BLaER1 treated with 17β-estradiol and CSF1 and Interleukin-3, amounts not matched to agents 10 nM and 100 nM (cell line): Measurements from ENCODE around the gene GHRHR.

Source experiments
- H3K27ac ChIP-seq, 11 experiments: shearing (Covaris generic); formaldehyde crosslinking; 2 replicates each; pipeline ENCODE4 v1.8.1; 2022
- H3K27me3 ChIP-seq, 11 experiments: shearing (Covaris generic); formaldehyde crosslinking; 2 replicates each; pipeline ENCODE4 v1.8.1; 2022
- H3K36me3 ChIP-seq, 11 experiments: shearing (Covaris generic); formaldehyde crosslinking; 2 replicates each; pipeline ENCODE4 v1.8.1; 2022
- H3K4me1 ChIP-seq, 10 experiments: shearing (Covaris generic); formaldehyde crosslinking; 2 replicates each; pipeline ENCODE4 v1.8.1; 2022
- H3K4me2 ChIP-seq, 11 experiments: shearing (Covaris generic); formaldehyde crosslinking; 2 replicates each; pipeline ENCODE4 v1.8.1; 2022
- H3K4me3 ChIP-seq, 10 experiments: shearing (Covaris generic); formaldehyde crosslinking; 2 replicates each; pipeline ENCODE4 v1.8.1; 2022
- H3K9ac ChIP-seq, 11 experiments: shearing (Covaris generic); formaldehyde crosslinking; 2 replicates each; pipeline ENCODE4 v1.8.1; 2022
- H3K9me3 ChIP-seq, 11 experiments: shearing (Covaris generic); formaldehyde crosslinking; replicated peaks in 1 of 11; 2 replicates each; pipeline ENCODE4 v1.8.1; 2022
- H4K20me1 ChIP-seq, 11 experiments: shearing (Covaris generic); formaldehyde crosslinking; 2 replicates each; pipeline ENCODE4 v1.8.1; 2022
- Cebpa-rat ChIP-seq, 11 experiments: shearing (Covaris generic); IDR thresholded peaks; 2 replicates each; pipeline ENCODE4 v1.8.1; 2022

GHRHR gene

DNA sequence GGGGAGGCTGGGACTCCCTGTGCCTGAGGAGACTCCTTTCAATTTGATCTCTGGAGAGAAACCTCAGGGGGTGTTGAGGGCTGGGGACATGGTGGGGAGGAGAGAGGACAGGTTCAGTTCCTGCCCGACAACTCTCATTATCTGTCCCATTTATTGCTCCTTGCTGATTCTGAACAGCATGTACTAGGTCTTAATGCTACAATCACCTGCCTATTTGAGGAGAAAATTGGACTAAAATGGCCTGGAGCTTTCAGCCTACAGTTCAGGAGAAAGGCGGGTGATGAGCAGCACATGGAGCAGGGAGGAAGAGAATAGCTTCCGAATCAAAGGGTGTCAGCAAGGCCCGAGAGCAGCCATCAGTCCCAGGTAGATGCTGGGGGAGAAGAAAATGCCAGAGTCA is 58.4 kb downstream of the GHRHR start:
- Histone ChIP-seq H4K20me1 (no peaks in the 10 kb centered on the region; a peak in 1 of 22 replicates), H3K4me1 (peaks cover 5 to 23% (median 16%) of the 10 kb centered on the region in 10 experiments; a peak in 17 of 20 replicates), H3K36me3 (no peaks in the 10 kb centered on the region), H3K27ac (no peak overlapping the region), H3K9me3 (peaks cover 0 to 8% (median 0%) of the 10 kb centered on the region in 11 experiments; a peak in 1 of 22 replicates), H3K9ac (no peak overlapping the region), H3K4me3 (no peak overlapping the region), H3K27me3 (no peaks in the 10 kb centered on the region), H3K4me2 (no peak overlapping the region)
- TF ChIP-seq Cebpa-rat (IDR thresholded peaks at IDR 0.05), result no peak

- Histone ChIP-seq H3K36me3 (no peaks in the 10 kb centered on the region), H3K9ac (no peak overlapping the region), H3K9me3 (peaks cover 0 to 8% (median 0%) of the 10 kb centered on the region in 11 experiments; a peak in 1 of 22 replicates), H3K4me2 (0 out of 22 replicates have a peak overlapping the region, but pooled peaks of 2 of the 11 experiments have one; percentile 7 to 17), H3K4me1 (peaks cover 5 to 24% (median 13%) of the 10 kb centered on the region in 10 experiments; a peak in 17 of 20 replicates), H3K27ac (no peak overlapping the region), H3K4me3 (no peak overlapping the region), H3K27me3 (no peaks in the 10 kb centered on the region), H4K20me1 (no peaks in the 10 kb centered on the region; a peak in 1 of 22 replicates)
- TF ChIP-seq Cebpa-rat (IDR thresholded peaks at IDR 0.05), result no peak
These were observed 59.0 kb downstream of the GHRHR start for GRCh38 chr7:31022726-31023125.

DNA sequence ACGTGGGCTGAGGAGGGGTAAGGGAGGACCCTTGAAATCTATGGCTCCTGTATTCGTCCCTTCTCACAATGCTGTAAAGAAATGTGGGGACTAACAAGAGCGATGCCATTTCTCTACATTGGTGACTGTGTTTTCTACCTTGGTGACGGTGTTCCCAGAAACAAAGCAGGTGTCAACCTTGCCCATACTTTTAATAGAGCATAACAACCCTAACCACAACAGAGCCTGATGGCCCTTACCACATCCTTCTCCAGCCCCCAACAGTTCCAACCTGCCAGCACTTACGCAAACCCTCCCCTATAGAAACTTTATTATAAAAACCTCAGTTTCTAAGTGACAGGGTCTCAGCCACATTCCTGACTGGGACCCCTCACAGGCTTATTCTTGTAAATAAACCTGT is 60.1 kb downstream of the GHRHR start:
- TF ChIP-seq Cebpa-rat (IDR thresholded peaks at IDR 0.05), result no peak
- H3K4me1 ChIP-seq, result peaks cover 5 to 24% (median 13%) of the 10 kb centered on the region in 10 experiments; a peak in 17 of 20 replicates
- H3K36me3 ChIP-seq, result no peaks in the 10 kb centered on the region
- no peak overlapping the region for H3K4me3 ChIP-seq
- H4K20me1 ChIP-seq, result no peaks in the 10 kb centered on the region; a peak in 1 of 22 replicates
- no peaks in the 10 kb centered on the region for H3K27me3 ChIP-seq
- peaks cover 0 to 8% (median 0%) of the 10 kb centered on the region in 11 experiments; a peak in 1 of 22 replicates for H3K9me3 ChIP-seq
- peak overlapping the region in 7 of 11 experiments; percentile 20 to 58 (median 46); a peak in 13 of 22 replicates for H3K4me2 ChIP-seq
- H3K27ac ChIP-seq, result no peak overlapping the region
- no peak overlapping the region for H3K9ac ChIP-seq

DNA sequence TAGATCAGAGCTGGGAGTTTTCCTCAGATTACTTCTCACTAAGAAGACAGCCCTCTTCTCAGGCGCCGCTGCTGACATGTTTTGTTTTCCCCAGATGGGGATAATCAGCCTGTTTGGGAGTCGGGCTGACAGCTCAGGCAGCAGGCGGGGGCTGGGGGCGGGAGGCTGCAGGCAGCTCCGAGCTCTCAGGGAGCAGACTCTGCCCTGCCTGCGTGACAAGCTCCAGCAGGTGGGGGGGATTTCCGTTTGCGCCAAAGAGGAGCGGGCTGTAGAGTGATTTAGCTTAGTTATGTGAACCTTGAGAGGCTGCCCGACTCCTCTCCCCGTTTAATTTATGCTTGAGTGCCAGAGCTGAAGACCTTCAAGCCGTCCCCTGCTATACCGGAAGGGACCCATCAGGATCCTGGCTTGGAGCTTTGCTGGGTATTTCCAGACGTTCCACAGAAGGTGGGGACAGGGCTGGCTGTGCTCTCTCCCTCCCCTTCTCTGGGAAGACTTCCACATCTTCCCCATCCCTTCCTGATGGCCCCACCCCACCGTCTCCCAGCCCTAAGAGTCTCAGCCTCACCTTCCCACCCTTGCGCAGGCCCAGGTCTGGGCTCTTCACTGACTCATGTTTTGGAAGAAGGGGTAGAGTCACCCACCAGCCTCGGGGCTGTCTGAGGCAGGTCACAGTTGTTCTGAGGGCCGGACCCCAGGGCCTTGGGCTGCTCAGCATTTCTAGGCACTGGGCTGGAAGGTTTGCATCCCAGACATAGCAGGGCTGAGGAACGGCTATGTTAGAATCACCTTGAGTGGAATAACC is 63.6 kb downstream of the GHRHR start:
- no peak for TF ChIP-seq Cebpa-rat (IDR thresholded peaks at IDR 0.05)
- peak overlapping the region in 2 of 11 experiments; percentile 10 to 19; a peak in 1 of 22 replicates for H3K4me2 ChIP-seq

GRCh38 chr7:31028006-31028405 is 64.3 kb downstream of the GHRHR start:
- H3K36me3 ChIP-seq, result no peaks in the 10 kb centered on the region
- H3K27me3 ChIP-seq, result no peaks in the 10 kb centered on the region
- H3K4me1 ChIP-seq, result peaks cover 0 to 24% (median 8%) of the 10 kb centered on the region in 10 experiments; a peak in 12 of 20 replicates
- H4K20me1 ChIP-seq, result no peaks in the 10 kb centered on the region
- H3K27ac ChIP-seq, result no peak overlapping the region
- H3K9ac ChIP-seq, result no peak overlapping the region
- no peak overlapping the region for H3K4me2 ChIP-seq
- H3K4me3 ChIP-seq, result no peak overlapping the region
- TF ChIP-seq Cebpa-rat (IDR thresholded peaks at IDR 0.05), result no peak
- H3K9me3 ChIP-seq, result peaks cover 0 to 8% (median 0%) of the 10 kb centered on the region in 11 experiments; a peak in 1 of 22 replicates

More for the DNA sequence above, 63.6 kb downstream of the GHRHR start:
- Histone ChIP-seq H3K27me3 (no peaks in the 10 kb centered on the region), H3K9ac (no peak overlapping the region), H3K4me3 (no peak overlapping the region), H3K9me3 (peaks cover 0 to 8% (median 0%) of the 10 kb centered on the region in 11 experiments; a peak in 1 of 22 replicates), H3K36me3 (no peaks in the 10 kb centered on the region), H3K27ac (no peak overlapping the region), H3K4me1 (peaks cover 0 to 24% (median 8%) of the 10 kb centered on the region in 10 experiments; a peak in 12 of 20 replicates), H4K20me1 (no peaks in the 10 kb centered on the region)

GRCh38 chr7:31028417-31028992 is 64.8 kb downstream of the GHRHR start:
- no peaks in the 10 kb centered on the region for H3K36me3 ChIP-seq
- H3K9ac ChIP-seq, result no peak overlapping the region
- peaks cover 0 to 8% (median 0%) of the 10 kb centered on the region in 11 experiments; a peak in 1 of 22 replicates for H3K9me3 ChIP-seq
- H3K4me1 ChIP-seq, result peaks cover 0 to 19% (median 8%) of the 10 kb centered on the region in 10 experiments; a peak in 12 of 20 replicates
- no peak overlapping the region for H3K27ac ChIP-seq
- no peaks in the 10 kb centered on the region for H3K27me3 ChIP-seq
- no peak overlapping the region for H3K4me3 ChIP-seq
- no peak overlapping the region for H3K4me2 ChIP-seq
- H4K20me1 ChIP-seq, result no peaks in the 10 kb centered on the region
- no peak for TF ChIP-seq Cebpa-rat (IDR thresholded peaks at IDR 0.05)
